Activated B cell treated with CpG ODN at 0.5 μM for 24 hours (primary cell): Measurements from ENCODE around the gene RAB17. TPM values are rescaled to one million over a fixed set of nuclear protein-coding genes. Genes with fewer than 3 reads are reported as not detected.

Experiments used
- ATAC-seq: fragments of 200-7000 bp; cut with Tn5 transposase; one replicate; pipeline ENCODE4 v1.10.0; 2021; ENCODE audit warnings: low read depth, mild to moderate bottlenecking, moderate library complexity
- CTCF ChIA-PET: fragments of 350-600 bp; sonication (Branson Sonifier 250); formaldehyde crosslinking; loops from one replicate; lab custom pipeline; 2021; ENCODE audit warnings: antibody characterized with exemption; lab: Charles Lee
- POLR2A ChIA-PET: fragments of 350-600 bp; sonication (Branson Sonifier 250); formaldehyde crosslinking; loops from one replicate; lab custom pipeline; 2021; ENCODE audit warnings: antibody characterized with exemption; lab: Charles Lee
- DNase-seq: peaks from one replicate; pipeline ENCODE4 v3.0.0; 2022
- H3K27ac Mint-ChIP-seq: one replicate; pipeline ENCODE4 v1.8.0; 2020; ENCODE audit warnings: mixed read lengths
- H3K27me3 Mint-ChIP-seq: one replicate; pipeline ENCODE4 v1.8.0; 2021; ENCODE audit warnings: mixed read lengths
- H3K36me3 Mint-ChIP-seq: one replicate; pipeline ENCODE4 v1.8.0; 2021; ENCODE audit warnings: low read depth, mixed read lengths
- H3K4me1 Mint-ChIP-seq: one replicate; pipeline ENCODE4 v1.8.0; 2021; ENCODE audit warnings: mixed read lengths
- H3K4me3 Mint-ChIP-seq: one replicate; pipeline ENCODE4 v1.8.0; 2020; ENCODE audit warnings: mild to moderate bottlenecking, mixed read lengths
- H3K9me3 Mint-ChIP-seq: one replicate; pipeline ENCODE4 v1.8.0; 2020; ENCODE audit warnings: mixed read lengths
- CTCF ChIP-seq: fragments of 200-600 bp; IDR thresholded peaks from one replicate; pipeline ENCODE4 v1.8.0; 2022; ENCODE audit warnings: antibody characterized with exemption, mild to moderate bottlenecking
- intact Hi-C: fragments of 100-400 bp; cut with micrococcal nuclease; formaldehyde crosslinking; loops from one replicate; pipeline ENCODE4 v1.15.1; 2024
- total RNA-seq: library from RNA; stranded (reverse); gene quantifications from 2 replicates; pipeline ENCODE4 v1.2.3, GENCODE V29; 2022

The RAB17 gene
- total RNA-seq, 1 donor from 2014 or later: not detected

- DNase-seq (no peak), ATAC-seq (no peak)
- Mint-ChIP-seq H3K27me3 (peaks cover 17% of the 10 kb centered on the region), H3K4me1 (peaks cover 16% of the 10 kb centered on the region), H3K9me3 (no peaks in the 10 kb centered on the region), H3K27ac (no peak overlapping the region), H3K4me3 (no peak overlapping the region), H3K36me3 (peaks cover 2% of the 10 kb centered on the region)
- ChIA-PET POLR2A (no interaction called here), CTCF (interaction anchor here (1.5 to 2.9 kb wide), 2 partner anchors 120 to 149 kb away, joined by 4 to 17 read pairs; no protein-coding TSS in a partner anchor)
- no peak for TF ChIP-seq CTCF
- intact Hi-C loops: no loop called here
Observed at GRCh38 chr2:237625216-237625705, 34.7 kb upstream of the RAB17 start.

GRCh38 chr2:237624565-237624964 is 34.0 kb upstream of the RAB17 start:
- Mint-ChIP-seq H3K4me3 (no peak overlapping the region), H3K36me3 (peaks cover 2% of the 10 kb centered on the region), H3K9me3 (no peaks in the 10 kb centered on the region), H3K4me1 (peaks cover 15% of the 10 kb centered on the region), H3K27me3 (peaks cover 10% of the 10 kb centered on the region), H3K27ac (no peak overlapping the region)
- no peak for ATAC-seq
- TF ChIP-seq CTCF: no peak
- ChIA-PET CTCF (interaction anchor here (1.5 to 2.9 kb wide), 2 partner anchors 120 to 149 kb away, joined by 4 to 17 read pairs; no protein-coding TSS in a partner anchor), POLR2A (no interaction called here)
- no peak for DNase-seq
- intact Hi-C loops: loop anchor here (1.0 kb wide), 2 partner anchors 121 to 150 kb away; no protein-coding TSS in a partner anchor

DNA sequence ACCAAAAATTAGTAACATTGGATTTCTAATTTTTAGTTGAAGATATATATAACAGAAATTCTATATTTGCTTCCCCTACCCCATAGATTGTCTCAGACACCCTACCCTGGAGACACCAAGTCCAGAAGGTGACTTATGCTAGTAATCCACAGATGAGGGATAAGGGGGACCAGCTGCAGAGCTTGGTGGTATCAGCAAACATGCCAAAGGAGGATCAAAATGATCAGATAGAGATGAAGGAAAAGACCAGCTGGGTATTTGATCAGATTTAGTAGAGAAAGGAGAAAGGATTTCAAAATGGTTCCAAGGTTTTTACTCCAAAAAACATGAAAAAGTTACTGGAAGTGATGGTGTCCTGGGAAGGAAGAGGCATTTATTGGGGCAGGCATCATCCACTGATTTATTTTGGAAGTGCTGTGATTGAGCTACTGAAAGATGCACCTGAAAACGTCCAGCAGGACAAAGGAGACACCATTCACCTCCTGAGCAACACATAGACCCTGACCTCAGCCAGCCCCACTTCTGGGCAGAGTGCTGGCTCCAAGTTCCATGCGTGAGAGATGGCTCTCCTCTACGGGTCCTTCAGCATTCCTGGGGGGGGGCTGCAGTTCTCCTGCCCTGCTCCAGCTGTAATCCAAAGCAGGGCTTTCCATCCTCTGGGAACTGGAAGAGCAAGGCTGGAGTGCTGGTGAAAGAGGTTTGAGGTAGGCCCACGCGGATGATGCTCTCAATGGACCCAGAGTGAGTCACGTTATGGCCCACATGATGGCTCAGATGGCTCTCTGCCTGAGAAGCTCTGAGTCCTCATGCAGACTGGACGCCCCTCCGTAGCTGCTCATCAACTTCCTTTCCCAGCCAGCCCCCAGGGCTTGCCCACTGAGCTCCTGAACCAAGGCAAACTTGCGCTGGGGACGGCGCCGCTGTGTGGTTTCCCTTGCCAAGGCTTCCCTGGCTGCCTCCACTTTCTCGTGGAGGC is 33.2 kb upstream of the RAB17 start:
- H3K36me3 Mint-ChIP-seq: peaks cover 2% of the 10 kb centered on the region
- H3K27me3 Mint-ChIP-seq: peaks cover 10% of the 10 kb centered on the region
- no peaks in the 10 kb centered on the region for H3K9me3 Mint-ChIP-seq
- intact Hi-C loops: loop anchor here (1.0 kb wide), 2 partner anchors 122 to 151 kb away; no protein-coding TSS in a partner anchor
- CTCF ChIA-PET: interaction anchor here (1.5 to 2.9 kb wide), 2 partner anchors 121 to 150 kb away, joined by 4 to 17 read pairs; no protein-coding TSS in a partner anchor
- POLR2A ChIA-PET: no interaction called here
- no peak for DNase-seq
- H3K4me1 Mint-ChIP-seq: peaks cover 13% of the 10 kb centered on the region
- ATAC-seq: no peak
- TF ChIP-seq CTCF: no peak
- no peak overlapping the region for H3K4me3 Mint-ChIP-seq
- no peak overlapping the region for H3K27ac Mint-ChIP-seq

GRCh38 chr2:237618449-237618848 is 27.9 kb upstream of the RAB17 start:
- TF ChIP-seq CTCF: no peak
- no peak overlapping the region for H3K4me3 Mint-ChIP-seq
- POLR2A ChIA-PET: no interaction called here
- peaks cover 20% of the 10 kb centered on the region for H3K4me1 Mint-ChIP-seq
- no peak overlapping the region for H3K27ac Mint-ChIP-seq
- H3K27me3 Mint-ChIP-seq: peaks cover 12% of the 10 kb centered on the region
- intact Hi-C loops: no loop called here
- CTCF ChIA-PET: no interaction called here
- no peak for ATAC-seq
- no peaks in the 10 kb centered on the region for H3K36me3 Mint-ChIP-seq
- DNase-seq: no peak
- no peaks in the 10 kb centered on the region for H3K9me3 Mint-ChIP-seq

GRCh38 chr2:237617587-237617982 is 27.1 kb upstream of the RAB17 start:
- ChIA-PET POLR2A (no interaction called here), CTCF (no interaction called here)
- Mint-ChIP-seq H3K4me3 (no peak overlapping the region), H3K4me1 (peaks cover 20% of the 10 kb centered on the region), H3K27me3 (peaks cover 12% of the 10 kb centered on the region), H3K9me3 (no peaks in the 10 kb centered on the region), H3K36me3 (no peaks in the 10 kb centered on the region), H3K27ac (no peak overlapping the region)
- TF ChIP-seq CTCF: no peak
- DNase-seq (no peak), ATAC-seq (no peak)
- intact Hi-C loops: no loop called here
